B cell (primary cell): Measurements from ENCODE around the gene POLR1C. TPM values are rescaled to one million over a fixed set of nuclear protein-coding genes. Genes with fewer than 3 reads are reported as not detected.

ENCODE experiments used
- ATAC-seq: fragments of 200-7000 bp; cut with Tn5 transposase; one replicate; pipeline ENCODE4 v1.10.0; 2021; ENCODE audit warnings: low read depth, mild to moderate bottlenecking, moderate number of reproducible peaks, moderate library complexity
- CTCF ChIA-PET: fragments of 350-600 bp; sonication (Branson Sonifier 250); formaldehyde crosslinking; loops from one replicate; lab custom pipeline; 2021; ENCODE audit warnings: antibody characterized with exemption, inconsistent platforms; lab: Charles Lee
- POLR2A ChIA-PET: fragments of 350-600 bp; sonication (Branson Sonifier 250); formaldehyde crosslinking; loops from one replicate; lab custom pipeline; 2021; ENCODE audit warnings: antibody characterized with exemption; lab: Charles Lee
- DNase-seq: peaks from one replicate; pipeline ENCODE4 v3.0.0; 2013
- H2AFZ ChIP-seq: 2 replicates; pipeline ENCODE4 v1.6.1; 2012; ENCODE audit warnings: mild to moderate bottlenecking, low read depth, low read length; ENCODE audit not compliant: insufficient read depth, poor library complexity, severe bottlenecking
- H3K27ac ChIP-seq, 2 donors: 1 replicate in 1 of 2; 2 replicates in 1 of 2; pipeline ENCODE4 v1.5.1; 2012 to 2013; ENCODE audit warnings: low read length in 2 of 2, mild to moderate bottlenecking in 2 of 2, moderate library complexity in 1 of 2
- H3K27me3 ChIP-seq, 4 experiments: fragments of 200-600 bp in 1 of 4; sonication (generic) in 1 of 4; replicated peaks in 1 of 4; 1 replicate in 2 of 4; 2 replicates in 2 of 4; pipeline versions ENCODE4 v1.6.1 to v1.7.0; 2013 to 2016; ENCODE audit warnings: low read length in 3 of 4, mild to moderate bottlenecking in 2 of 4, mixed read lengths in 1 of 4, moderate library complexity in 1 of 4; ENCODE audit not compliant: insufficient read depth in 4 of 4, control insufficient read depth in 3 of 4; ENCODE audit errors: control extremely low read depth in 1 of 4
- H3K36me3 ChIP-seq, 2 experiments: replicated peaks in 1 of 2; 1 replicate in 1 of 2; 2 replicates in 1 of 2; pipeline versions ENCODE4 v1.6.1 to v1.7.1; 2013; ENCODE audit warnings: low read length in 1 of 2; ENCODE audit not compliant: insufficient read depth in 2 of 2, control insufficient read depth in 1 of 2; ENCODE audit errors: control extremely low read depth in 1 of 2, extremely low read depth in 1 of 2
- H3K4me1 ChIP-seq, 2 donors: fragments of 200-600 bp in 1 of 2; sonication (generic) in 1 of 2; 1 replicate in 1 of 2; 2 replicates in 1 of 2; pipeline versions ENCODE4 v1.5.1 to v1.6.1; 2013 to 2017; ENCODE audit warnings: low read length in 2 of 2; ENCODE audit not compliant: control insufficient read depth in 2 of 2, insufficient read depth in 2 of 2
- H3K4me2 ChIP-seq: replicated peaks from 2 replicates; pipeline ENCODE3; 2012; ENCODE audit warnings: mild to moderate bottlenecking, low read depth, low read length; ENCODE audit not compliant: poor library complexity, severe bottlenecking
- H3K4me3 ChIP-seq, 5 experiments: fragments of 200-600 bp in 1 of 5; sonication (generic) in 1 of 5; 1 replicate in 3 of 5; 2 replicates in 2 of 5; pipeline versions ENCODE4 v1.5.1 to v1.7.0; 2011 to 2016; ENCODE audit warnings: low read length in 4 of 5, mild to moderate bottlenecking in 4 of 5, low read depth in 2 of 5, control low read depth in 1 of 5, moderate library complexity in 1 of 5; ENCODE audit not compliant: insufficient read depth in 1 of 5; ENCODE audit errors: control extremely low read depth in 1 of 5, extremely low read depth in 1 of 5
- H3K79me2 ChIP-seq: fragments of 200-600 bp; sonication (generic); one replicate; pipeline ENCODE4 v1.6.0; 2016; ENCODE audit warnings: low read length; ENCODE audit not compliant: control insufficient read depth, insufficient read depth
- H3K9ac ChIP-seq: fragments of 200-600 bp; sonication (generic); 2 replicates; pipeline ENCODE4 v1.6.1; 2017; ENCODE audit warnings: mild to moderate bottlenecking, low read length, moderate library complexity
- H3K9me3 ChIP-seq, 3 donors: one replicate each; pipeline versions ENCODE4 v1.6.1 to v1.7.1; 2013; ENCODE audit warnings: low read length in 2 of 3; ENCODE audit not compliant: control insufficient read depth in 2 of 3, insufficient read depth in 1 of 3; ENCODE audit errors: control extremely low read depth in 1 of 3
- H4K20me1 ChIP-seq: 2 replicates; pipeline ENCODE4 v1.6.0; 2012; ENCODE audit warnings: mild to moderate bottlenecking, low read length; ENCODE audit not compliant: insufficient read depth, control insufficient read depth, poor library complexity, severe bottlenecking
- H3K27ac Mint-ChIP-seq: one replicate; pipeline ENCODE4 v1.8.0; 2021; ENCODE audit warnings: mixed read lengths
- H3K27me3 Mint-ChIP-seq: one replicate; pipeline ENCODE4 v1.8.0; 2021; ENCODE audit warnings: mixed read lengths
- H3K4me1 Mint-ChIP-seq: one replicate; pipeline ENCODE4 v1.8.0; 2021; ENCODE audit warnings: mixed read lengths
- H3K4me3 Mint-ChIP-seq: one replicate; pipeline ENCODE4 v1.8.0; 2021; ENCODE audit warnings: mixed read lengths
- H3K9me3 Mint-ChIP-seq: one replicate; pipeline ENCODE4 v1.8.0; 2022; ENCODE audit warnings: mixed read lengths; ENCODE audit not compliant: insufficient read depth
- CTCF ChIP-seq: fragments of 200-600 bp; IDR thresholded peaks from one replicate; pipeline ENCODE4 v1.8.0; 2022; ENCODE audit warnings: antibody characterized with exemption, mild to moderate bottlenecking
- EZH2 ChIP-seq: IDR thresholded peaks from 2 replicates; pipeline ENCODE4 v1.6.1; 2012; ENCODE audit warnings: borderline replicate concordance, low read depth, mild to moderate bottlenecking, moderate library complexity, low read length; ENCODE audit not compliant: insufficient read depth, poor library complexity, severe bottlenecking
- WGBS: methylation state at CpG from one replicate; pipeline ENCODE4 v1.1.5; 2013; ENCODE audit warnings: missing lambda C conversion rate; ENCODE audit not compliant: insufficient coverage; 5-methylcytosine and 5-hydroxymethylcytosine counted together
- intact Hi-C: fragments of 100-400 bp; cut with micrococcal nuclease; formaldehyde crosslinking; loops from one replicate; pipeline ENCODE4 v1.10.0; 2022
- polyA plus RNA-seq: library from polyadenylated mRNA; depleted of rRNA; stranded (reverse); fragments of >200 nt; gene quantifications from 2 replicates; pipeline ENCODE4 v1.2.3, GENCODE V29; 2012
- total RNA-seq, 2 donors: library from RNA; stranded (reverse); fragments of 120-200 nt in 1 of 2; gene quantifications; 1 replicate in 1 of 2; 2 replicates in 1 of 2; pipeline versions ENCODE4 v1.2.3 to v1.2.4, GENCODE V29; 2013 to 2022

The POLR1C gene
- total and polyA plus RNA-seq, 2 donors (not counting 1 experiment from before 2014, with no cell fraction given), result 21.4 to 43.3 TPM

- TF ChIP-seq EZH2, result no peak
- TF ChIP-seq CTCF, result no peak
- WGBS, result 8% methylated on average over 69 of the region's 69 CpGs
- Histone ChIP-seq H3K36me3 (peaks cover 0 to 32% of the 10 kb centered on the region in 2 experiments), H3K27ac (no peak overlapping the region), H3K4me3 (peak overlapping the region in 4 of 5 experiments; percentile 4 to 74 (median 56)), H3K4me1 (peaks cover 21 to 28% of the 10 kb centered on the region in 2 donors), H3K4me2 (peak overlapping the region; percentile 97), H3K79me2 (peaks cover 4% of the 10 kb centered on the region), H3K9ac (peak overlapping the region; percentile 70), H3K27me3 (peaks cover 0 to 20% (median 8%) of the 10 kb centered on the region in 4 experiments), H4K20me1 (peaks cover 22% of the 10 kb centered on the region), H3K9me3 (peaks cover 0 to 3% (median 0%) of the 10 kb centered on the region in 3 donors), H2AFZ (peak overlapping the region; percentile 74)
- POLR2A ChIA-PET, result interaction anchor here (1.3 to 1.7 kb wide), 2 partner anchors 31 to 81 kb away, joined by 5 to 6 read pairs; no protein-coding TSS in a partner anchor
- DNase-seq (peak; percentile 55), ATAC-seq (no peak)
- Mint-ChIP-seq H3K27ac (peak overlapping the region; percentile 88), H3K4me3 (peak overlapping the region; percentile 98), H3K9me3 (no peaks in the 10 kb centered on the region), H3K4me1 (peaks cover 35% of the 10 kb centered on the region), H3K27me3 (peaks cover 10% of the 10 kb centered on the region)
- CTCF ChIA-PET, result interaction anchor here (0.6 to 1.8 kb wide), 6 partner anchors 8 to 530 kb away, joined by 3 to 11 read pairs (median 4); no protein-coding TSS in a partner anchor
- intact Hi-C loops, result loop anchor here (5.0 kb wide), 3 partner anchors 127 to 607 kb away; no protein-coding TSS in a partner anchor
These were observed 7.5 kb upstream of the POLR1C start for GRCh38 chr6:43509142-43509983.
